H9 (cell line): ENCODE results near the gene SLC9A1. TPM values are rescaled to one million over a fixed set of nuclear protein-coding genes. Genes with fewer than 3 reads are reported as not detected.

ENCODE experiments used
- DNase-seq: peaks from one replicate; pipeline ENCODE4 v3.0.0-alpha.2; 2017
- H2AFZ ChIP-seq: one replicate; pipeline ENCODE4 v1.6.1; 2013; ENCODE audit warnings: mild to moderate bottlenecking, low read length, control low read depth, moderate library complexity
- H2AK5ac ChIP-seq: 2 replicates; pipeline ENCODE4 v1.6.1; 2013; ENCODE audit warnings: low read length, control low read depth, mixed read lengths; ENCODE audit not compliant: insufficient read length
- H2BK120ac ChIP-seq: one replicate; pipeline ENCODE4 v1.6.1; 2013; ENCODE audit warnings: low read depth, mild to moderate bottlenecking, low read length, control low read depth, inconsistent platforms; ENCODE audit not compliant: poor library complexity, severe bottlenecking
- H2BK12ac ChIP-seq: 2 replicates; pipeline ENCODE4 v1.6.1; 2013; ENCODE audit warnings: low read length, control low read depth, mixed read lengths, low read depth; ENCODE audit not compliant: insufficient read length
- H2BK15ac ChIP-seq: 2 replicates; pipeline ENCODE4 v1.6.1; 2013; ENCODE audit warnings: low read depth, low read length, control low read depth
- H2BK20ac ChIP-seq: one replicate; pipeline ENCODE4 v1.6.1; 2013; ENCODE audit warnings: low read depth, mild to moderate bottlenecking, low read length, control low read depth, inconsistent platforms; ENCODE audit not compliant: poor library complexity, severe bottlenecking
- H2BK5ac ChIP-seq: 2 replicates; pipeline ENCODE4 v1.6.1; 2013; ENCODE audit warnings: low read length, control low read depth, mixed read lengths; ENCODE audit not compliant: insufficient read length
- H3K14ac ChIP-seq: 2 replicates; pipeline ENCODE4 v1.6.1; 2013; ENCODE audit warnings: low read length, control low read depth; ENCODE audit not compliant: insufficient read depth
- H3K18ac ChIP-seq: 2 replicates; pipeline ENCODE4 v1.6.1; 2013; ENCODE audit warnings: low read depth, mild to moderate bottlenecking, mixed read lengths, low read length, control low read depth; ENCODE audit not compliant: insufficient read length
- H3K23ac ChIP-seq: 2 replicates; pipeline ENCODE4 v1.6.1; 2013; ENCODE audit warnings: low read length, control low read depth, mixed read lengths, low read depth; ENCODE audit not compliant: insufficient read length
- H3K23me2 ChIP-seq: 2 replicates; pipeline ENCODE4 v1.6.1; 2013; ENCODE audit warnings: low read depth, mild to moderate bottlenecking, mixed read lengths, low read length, control low read depth; ENCODE audit not compliant: insufficient read length, poor library complexity, severe bottlenecking
- H3K27ac ChIP-seq: 2 replicates; pipeline ENCODE4 v1.5.1; 2013; ENCODE audit warnings: low read length, control low read depth, mixed read lengths, low read depth; ENCODE audit not compliant: insufficient read length
- H3K27me3 ChIP-seq: 2 replicates; pipeline ENCODE4 v1.6.1; 2013; ENCODE audit warnings: low read length, control low read depth, inconsistent platforms; ENCODE audit not compliant: insufficient read depth
- H3K4ac ChIP-seq: 2 replicates; pipeline ENCODE4 v1.6.1; 2013; ENCODE audit warnings: low read depth, mild to moderate bottlenecking, control low read depth, inconsistent platforms, low read length, moderate library complexity
- H3K4me1 ChIP-seq: 2 replicates; pipeline ENCODE4 v1.6.1; 2013; ENCODE audit warnings: low read length, control low read depth, inconsistent platforms; ENCODE audit not compliant: insufficient read depth
- H3K4me2 ChIP-seq: 2 replicates; pipeline ENCODE4 v1.6.1; 2013; ENCODE audit warnings: low read length, control low read depth, mixed read lengths; ENCODE audit not compliant: insufficient read length, insufficient read depth
- H3K56ac ChIP-seq: 2 replicates; pipeline ENCODE4 v1.6.1; 2013; ENCODE audit warnings: low read depth, mild to moderate bottlenecking, mixed read lengths, low read length, control low read depth; ENCODE audit not compliant: insufficient read length
- H3K79me1 ChIP-seq: 2 replicates; pipeline ENCODE4 v1.6.1; 2013; ENCODE audit warnings: low read depth, mild to moderate bottlenecking, moderate library complexity, low read length, control low read depth, inconsistent platforms; ENCODE audit not compliant: insufficient read depth, poor library complexity, severe bottlenecking
- H3K79me2 ChIP-seq: 2 replicates; pipeline ENCODE4 v1.6.1; 2013; ENCODE audit warnings: low read length, control low read depth, inconsistent platforms; ENCODE audit not compliant: insufficient read depth
- H3K9ac ChIP-seq: 2 replicates; pipeline ENCODE4 v1.6.1; 2013; ENCODE audit warnings: low read length, control low read depth, mixed read lengths; ENCODE audit not compliant: insufficient read length; ENCODE audit errors: extremely low read depth
- H3K9me3 ChIP-seq: one replicate; pipeline ENCODE4 v1.6.1; 2013; ENCODE audit warnings: low read depth, low read length, inconsistent platforms; ENCODE audit not compliant: control insufficient read depth
- H3T11ph ChIP-seq: one replicate; pipeline ENCODE4 v1.6.1; 2013; ENCODE audit warnings: mild to moderate bottlenecking, low read length, control low read depth, inconsistent platforms
- H4K20me1 ChIP-seq: one replicate; pipeline ENCODE4 v1.6.1; 2013; ENCODE audit not compliant: control insufficient read depth, insufficient read length, insufficient read depth
- H4K5ac ChIP-seq: 2 replicates; pipeline ENCODE4 v1.6.1; 2013; ENCODE audit warnings: low read depth, mild to moderate bottlenecking, mixed read lengths, low read length, control low read depth; ENCODE audit not compliant: insufficient read length
- H4K8ac ChIP-seq: replicated peaks from 2 replicates; pipeline ENCODE4 v1.6.1; 2013; ENCODE audit warnings: low read length, control low read depth, mixed read lengths, low read depth; ENCODE audit not compliant: insufficient read length
- H4K91ac ChIP-seq: 2 replicates; pipeline ENCODE4 v1.6.1; 2013; ENCODE audit warnings: low read depth, mild to moderate bottlenecking, moderate library complexity, mixed read lengths, low read length, control low read depth; ENCODE audit not compliant: insufficient read length
- H3K27ac Mint-ChIP-seq, 3 experiments: 2 replicates in 2 of 3; 3 replicates in 1 of 3; pipeline ENCODE4 v1.8.0; 2020 to 2021; ENCODE audit warnings: mixed read lengths in 3 of 3, mild to moderate bottlenecking in 1 of 3, moderate library complexity in 1 of 3
- H3K27me3 Mint-ChIP-seq: 2 replicates; pipeline ENCODE4 v1.8.0; 2021; ENCODE audit warnings: low read depth, mild to moderate bottlenecking, moderate library complexity, mixed read lengths
- H3K36me3 Mint-ChIP-seq, 3 experiments: 2 replicates in 2 of 3; 3 replicates in 1 of 3; pipeline ENCODE4 v1.8.0; 2020 to 2021; ENCODE audit warnings: low read depth in 3 of 3, mixed read lengths in 3 of 3; ENCODE audit not compliant: insufficient read depth in 1 of 3
- H3K4me1 Mint-ChIP-seq, 2 experiments: 2 replicates each; pipeline ENCODE4 v1.8.0; 2020; ENCODE audit warnings: mixed read lengths in 2 of 2
- H3K4me3 Mint-ChIP-seq, 2 experiments: 2 replicates in 1 of 2; 3 replicates in 1 of 2; pipeline ENCODE4 v1.8.0; 2020 to 2021; ENCODE audit warnings: mild to moderate bottlenecking in 2 of 2, mixed read lengths in 2 of 2, moderate library complexity in 1 of 2
- H3K9me3 Mint-ChIP-seq, 2 experiments: 2 replicates in 1 of 2; 3 replicates in 1 of 2; pipeline ENCODE4 v1.8.0; 2020; ENCODE audit warnings: mild to moderate bottlenecking in 2 of 2, mixed read lengths in 2 of 2, moderate library complexity in 1 of 2
- whole genome bisulfite sequencing: extraction: QIAGEN DNeasy Blood & Tissue Kit; methylation state at CpG from one replicate; pipeline ENCODE4 v1.1.7; 2013; ENCODE audit warnings: missing lambda C conversion rate, low lambda C conversion rate, mixed read lengths; ENCODE audit not compliant: insufficient read length; ENCODE audit errors: extremely low coverage; 5-methylcytosine and 5-hydroxymethylcytosine counted together
- total RNA-seq: library from RNA; stranded (reverse); gene quantifications from 2 replicates; pipeline ENCODE4 v1.2.1, GENCODE V29; 2021
- TF ChIP-seq, protein P1 (sequence below): fragments of 200-600 bp; sonication (generic); conservative IDR thresholded peaks from 3 replicates; pipeline ENCODE4 v1.8.0; 2021; ENCODE audit warnings: antibody characterized with exemption, mild to moderate bottlenecking

SLC9A1 gene
- total RNA-seq, 1 experiment from 2014 or later = 20.8 TPM

DNA sequence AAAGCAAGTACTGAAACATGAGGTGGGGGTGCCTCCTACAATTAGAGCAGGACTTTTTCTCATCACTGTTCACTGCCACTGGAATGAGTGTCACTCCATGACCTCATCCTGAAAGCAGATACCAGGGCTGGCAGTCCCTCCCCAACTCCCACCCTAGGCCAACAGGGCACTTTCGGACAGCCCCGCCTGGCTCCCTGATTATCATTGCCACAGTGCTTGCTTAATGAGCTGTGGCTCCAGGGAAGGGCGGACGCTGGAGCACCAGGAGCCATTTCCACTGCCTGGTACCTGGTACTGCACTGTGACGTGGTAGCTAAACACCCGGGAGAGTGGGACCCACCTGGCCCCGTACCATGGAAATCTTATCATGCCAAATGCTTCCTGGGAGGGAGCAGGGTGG, 22.3 kb downstream of the SLC9A1 start:
- H3K27ac ChIP-seq = no peak overlapping the region
- H3K4me2 ChIP-seq = no peak overlapping the region
- no peak overlapping the region for H2BK15ac ChIP-seq
- no peak overlapping the region for H3K4ac ChIP-seq
- H2AFZ ChIP-seq = no peak overlapping the region
- H3K27me3 ChIP-seq = no peaks in the 10 kb centered on the region
- H3K23me2 ChIP-seq = no peaks in the 10 kb centered on the region
- H2BK12ac ChIP-seq = no peak overlapping the region
- no peak overlapping the region for H4K8ac ChIP-seq
- H3K79me1 ChIP-seq = no peaks in the 10 kb centered on the region
- no peaks in the 10 kb centered on the region for H3K27me3 Mint-ChIP-seq
- H3K36me3 Mint-ChIP-seq = peaks cover 0 to 3% (median 0%) of the 10 kb centered on the region in 3 experiments; a peak in 2 of 7 replicates
- H3K9me3 Mint-ChIP-seq = no peaks in the 10 kb centered on the region
- no peak overlapping the region for H3K56ac ChIP-seq
- H3K18ac ChIP-seq = no peak overlapping the region
- H2BK120ac ChIP-seq = no peak overlapping the region
- H3K4me3 Mint-ChIP-seq = no peak overlapping the region
- H3K27ac Mint-ChIP-seq = no peak overlapping the region
- H3T11ph ChIP-seq = no peak overlapping the region
- H3K14ac ChIP-seq = no peak overlapping the region
- H2BK20ac ChIP-seq = no peak overlapping the region
- peaks cover 7% of the 10 kb centered on the region for H3K4me1 ChIP-seq
- TF ChIP-seq, protein P1, sequence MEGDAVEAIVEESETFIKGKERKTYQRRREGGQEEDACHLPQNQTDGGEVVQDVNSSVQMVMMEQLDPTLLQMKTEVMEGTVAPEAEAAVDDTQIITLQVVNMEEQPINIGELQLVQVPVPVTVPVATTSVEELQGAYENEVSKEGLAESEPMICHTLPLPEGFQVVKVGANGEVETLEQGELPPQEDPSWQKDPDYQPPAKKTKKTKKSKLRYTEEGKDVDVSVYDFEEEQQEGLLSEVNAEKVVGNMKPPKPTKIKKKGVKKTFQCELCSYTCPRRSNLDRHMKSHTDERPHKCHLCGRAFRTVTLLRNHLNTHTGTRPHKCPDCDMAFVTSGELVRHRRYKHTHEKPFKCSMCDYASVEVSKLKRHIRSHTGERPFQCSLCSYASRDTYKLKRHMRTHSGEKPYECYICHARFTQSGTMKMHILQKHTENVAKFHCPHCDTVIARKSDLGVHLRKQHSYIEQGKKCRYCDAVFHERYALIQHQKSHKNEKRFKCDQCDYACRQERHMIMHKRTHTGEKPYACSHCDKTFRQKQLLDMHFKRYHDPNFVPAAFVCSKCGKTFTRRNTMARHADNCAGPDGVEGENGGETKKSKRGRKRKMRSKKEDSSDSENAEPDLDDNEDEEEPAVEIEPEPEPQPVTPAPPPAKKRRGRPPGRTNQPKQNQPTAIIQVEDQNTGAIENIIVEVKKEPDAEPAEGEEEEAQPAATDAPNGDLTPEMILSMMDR = no peak
- WGBS = no CpG with 5 or more reads among the region's 7 CpGs
- no peak overlapping the region for H4K91ac ChIP-seq
- no peak for DNase-seq
- H3K9me3 ChIP-seq = no peaks in the 10 kb centered on the region
- H3K23ac ChIP-seq = no peak overlapping the region
- H2AK5ac ChIP-seq = no peak overlapping the region
- no peaks in the 10 kb centered on the region for H4K20me1 ChIP-seq
- H2BK5ac ChIP-seq = no peak overlapping the region
- no peaks in the 10 kb centered on the region for H3K79me2 ChIP-seq
- no peak overlapping the region for H4K5ac ChIP-seq
- H3K9ac ChIP-seq = no peak overlapping the region
- peaks cover 14 to 19% of the 10 kb centered on the region in 2 experiments for H3K4me1 Mint-ChIP-seq
